ENCODE measurements around the gene CENPB.

Gene CENPB

GRCh38 chr20:3783068-3783489, 3.5 kb downstream of the CENPB start:
- peaks cover 16% of the 10 kb centered on the region for H3K36me3 ChIP-seq (ENCODE audit: insufficient read depth, low read length)
- no peak overlapping the region for H3K4me3 ChIP-seq
- no peak for DNase-seq (ENCODE audit: low read depth, low spot score)
- no peak overlapping the region for H3K9ac ChIP-seq (ENCODE audit: insufficient read length)
- no peaks in the 10 kb centered on the region for H3K9me3 ChIP-seq (ENCODE audit: low read depth, low read length)
- 0 out of 2 replicates have a peak overlapping the region, but pooled peaks have one; percentile 7 for H3K27ac ChIP-seq
- TF ChIP-seq FOXP2 (optimal IDR thresholded peaks at IDR 0.05; ENCODE audit: control extremely low read depth, extremely low read length, insufficient read depth) (no peak), EZH2 (IDR thresholded peaks at IDR 0.05) (no peak), POLR2AphosphoS5 (IDR thresholded peaks at IDR 0.05; ENCODE audit: borderline replicate concordance, low read depth, low read length) (no peak)

GRCh38 chr20:3782597-3782996, 3.9 kb downstream of the CENPB start:
- no peak overlapping the region for H3K9ac ChIP-seq (ENCODE audit: insufficient read length)

GRCh38 chr20:3781153-3781910, 5.2 kb downstream of the CENPB start, which contains the start of gene SPEF1:
TSS of gene SPEF1 (minus strand) at chr20:3781448. CDS start at chr20:3781287, 161 bp downstream.
- TF ChIP-seq POLR2AphosphoS5 (IDR thresholded peaks at IDR 0.05; ENCODE audit: borderline replicate concordance, low read depth, low read length) (peak; percentile 49; the same call in 1 of the 2 replicates), FOXP2 (optimal IDR thresholded peaks at IDR 0.05; ENCODE audit: control extremely low read depth, extremely low read length, insufficient read depth) (no peak), EZH2 (IDR thresholded peaks at IDR 0.05) (no peak)
- Histone ChIP-seq H3K9me3 (ENCODE audit: low read depth, low read length) (no peaks in the 10 kb centered on the region), H3K27ac (peak within 1 kb of the TSS; percentile 51), H3K36me3 (ENCODE audit: insufficient read depth, low read length) (peaks cover 16% of the 10 kb centered on the region), H3K9ac (ENCODE audit: insufficient read length) (no peak within 1 kb of the TSS), H3K4me3 (peak within 1 kb of the TSS; percentile 78)
- no peak for DNase-seq (ENCODE audit: low read depth, low spot score)

More at GRCh38 chr20:3782597-3782996, 3.9 kb downstream of the CENPB start:
- Histone ChIP-seq H3K36me3 (ENCODE audit: insufficient read depth, low read length) (peaks cover 16% of the 10 kb centered on the region), H3K9me3 (ENCODE audit: low read depth, low read length) (no peaks in the 10 kb centered on the region), H3K27ac (0 out of 2 replicates have a peak overlapping the region, but pooled peaks have one; percentile 21), H3K4me3 (no peak overlapping the region)
- no peak for DNase-seq (ENCODE audit: low read depth, low spot score)
- TF ChIP-seq EZH2 (IDR thresholded peaks at IDR 0.05): no peak
- TF ChIP-seq POLR2AphosphoS5 (IDR thresholded peaks at IDR 0.05; ENCODE audit: borderline replicate concordance, low read depth, low read length): no peak
- no peak for TF ChIP-seq FOXP2 (optimal IDR thresholded peaks at IDR 0.05; ENCODE audit: control extremely low read depth, extremely low read length, insufficient read depth)

GRCh38 chr20:3778976-3779375, 7.6 kb downstream of the CENPB start:
- no peaks in the 10 kb centered on the region; the same call in 1 of the 2 replicates for H3K36me3 ChIP-seq (ENCODE audit: insufficient read depth, low read length)
- H3K4me3 ChIP-seq: peak overlapping the region; percentile 21
- TF ChIP-seq EZH2 (IDR thresholded peaks at IDR 0.05) (no peak), FOXP2 (optimal IDR thresholded peaks at IDR 0.05; ENCODE audit: control extremely low read depth, extremely low read length, insufficient read depth) (no peak), POLR2AphosphoS5 (IDR thresholded peaks at IDR 0.05; ENCODE audit: borderline replicate concordance, low read depth, low read length) (no peak)
- no peak for DNase-seq (ENCODE audit: low read depth, low spot score)
- no peak overlapping the region for H3K27ac ChIP-seq
- H3K9ac ChIP-seq (ENCODE audit: insufficient read length): no peak overlapping the region
- no peaks in the 10 kb centered on the region for H3K9me3 ChIP-seq (ENCODE audit: low read depth, low read length)

- no peaks in the 10 kb centered on the region for H3K9me3 ChIP-seq (ENCODE audit: low read depth, low read length)
- H3K4me3 ChIP-seq: no peak overlapping the region
- TF ChIP-seq FOXP2 (optimal IDR thresholded peaks at IDR 0.05; ENCODE audit: control extremely low read depth, extremely low read length, insufficient read depth) (no peak), POLR2AphosphoS5 (IDR thresholded peaks at IDR 0.05; ENCODE audit: borderline replicate concordance, low read depth, low read length) (0 out of 2 replicates have a peak, but pooled peaks have one; percentile 12)
- no peaks in the 10 kb centered on the region for H3K36me3 ChIP-seq (ENCODE audit: insufficient read depth, low read length)
- no peak overlapping the region for H3K9ac ChIP-seq (ENCODE audit: insufficient read length)
- no peak overlapping the region for H3K27ac ChIP-seq
- DNase-seq (ENCODE audit: low read depth, low spot score): no peak
These were observed 8.6 kb downstream of the CENPB start for GRCh38 chr20:3777716-3778629.

- no peak for TF ChIP-seq POLR2AphosphoS5 (IDR thresholded peaks at IDR 0.05; ENCODE audit: borderline replicate concordance, low read depth, low read length)
- TF ChIP-seq FOXP2 (optimal IDR thresholded peaks at IDR 0.05; ENCODE audit: control extremely low read depth, extremely low read length, insufficient read depth): no peak
- no peak for TF ChIP-seq EZH2 (IDR thresholded peaks at IDR 0.05)
- no peak for DNase-seq (ENCODE audit: low read depth, low spot score)
- Histone ChIP-seq H3K9me3 (ENCODE audit: low read depth, low read length) (no peaks in the 10 kb centered on the region), H3K27ac (no peak overlapping the region), H3K9ac (ENCODE audit: insufficient read length) (no peak overlapping the region), H3K4me3 (no peak overlapping the region), H3K36me3 (ENCODE audit: insufficient read depth, low read length) (no peaks in the 10 kb centered on the region)
These were observed 9.2 kb downstream of the CENPB start for GRCh38 chr20:3777381-3777715.

- DNase-seq (ENCODE audit: low read depth, low spot score): no peak
- no peaks in the 10 kb centered on the region for H3K36me3 ChIP-seq (ENCODE audit: insufficient read depth, low read length)
- no peak overlapping the region for H3K9ac ChIP-seq (ENCODE audit: insufficient read length)
- H3K27ac ChIP-seq: no peak overlapping the region
- no peaks in the 10 kb centered on the region for H3K9me3 ChIP-seq (ENCODE audit: low read depth, low read length)
- TF ChIP-seq EZH2 (IDR thresholded peaks at IDR 0.05): no peak
- no peak overlapping the region for H3K4me3 ChIP-seq
These were observed 11.0 kb downstream of the CENPB start for GRCh38 chr20:3775457-3776108.

GRCh38 chr20:3771552-3772058, 14.9 kb downstream of the CENPB start:
- TF ChIP-seq FOXP2 (optimal IDR thresholded peaks at IDR 0.05; ENCODE audit: control extremely low read depth, extremely low read length, insufficient read depth): no peak
- no peak for TF ChIP-seq EZH2 (IDR thresholded peaks at IDR 0.05)
- no peak for TF ChIP-seq POLR2AphosphoS5 (IDR thresholded peaks at IDR 0.05; ENCODE audit: borderline replicate concordance, low read depth, low read length)
- Histone ChIP-seq H3K27ac (no peak overlapping the region), H3K9ac (ENCODE audit: insufficient read length) (no peak overlapping the region), H3K4me3 (no peak overlapping the region), H3K36me3 (ENCODE audit: insufficient read depth, low read length) (no peaks in the 10 kb centered on the region), H3K9me3 (ENCODE audit: low read depth, low read length) (no peaks in the 10 kb centered on the region)
- DNase-seq (ENCODE audit: low read depth, low spot score): no peak
